Stimulated activated CD8-positive, alpha-beta memory T cell treated with anti-CD3 and anti-CD28 coated beads, Interleukin-12 subunit alpha, Interleukin-12 subunit beta, amount 100 ng/mL, for 24 hours (primary cell): ENCODE data around the gene RGS6.

Source experiments
- DNase-seq: peaks from one replicate; pipeline ENCODE4 v3.0.0-alpha.2; 2020; ENCODE audit errors: extremely low read depth

Gene RGS6

DNA sequence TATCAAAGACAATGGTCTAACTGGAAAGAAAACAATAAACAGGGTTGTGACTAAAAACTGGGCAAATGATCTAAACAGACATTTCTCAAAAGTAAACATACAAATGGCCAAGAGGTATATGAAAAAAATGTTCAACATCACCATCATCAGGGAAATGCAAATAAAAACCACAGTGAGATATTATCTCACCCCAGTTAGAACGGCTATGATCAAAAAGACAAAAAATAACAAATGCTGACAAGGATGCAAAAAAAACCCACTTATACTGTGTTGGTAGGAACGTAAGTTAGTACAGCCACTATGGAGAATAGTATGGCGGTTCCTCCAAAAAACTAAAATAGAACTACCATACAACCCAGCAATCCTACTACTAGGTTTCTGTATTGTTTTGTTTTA is 470.1 kb downstream of the RGS6 start:
- no peak for DNase-seq

GRCh38 chr14:72404106-72404774 is 472.0 kb downstream of the RGS6 start:
- no peak for DNase-seq

GRCh38 chr14:72404998-72405397 is 472.8 kb downstream of the RGS6 start:
- DNase-seq = no peak

DNA sequence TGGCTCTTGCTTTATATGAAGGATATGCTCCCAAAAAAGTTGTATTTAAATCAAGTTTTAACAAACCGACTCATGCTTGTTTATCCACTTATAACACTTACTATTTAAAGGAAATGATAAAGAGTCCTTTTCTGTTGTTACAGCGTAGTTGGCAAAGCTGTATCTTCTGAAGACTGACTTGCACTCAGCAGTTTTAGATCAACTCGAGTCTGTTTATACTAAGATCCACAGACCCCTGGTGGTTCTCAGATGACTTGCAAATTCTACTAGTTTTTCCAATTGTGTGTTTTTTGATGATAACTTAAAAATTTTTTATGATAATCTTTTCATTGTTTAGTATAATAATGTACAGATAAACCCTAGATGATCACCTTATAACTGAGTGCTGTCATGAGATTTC is 475.8 kb downstream of the RGS6 start:
- no peak for DNase-seq

GRCh38 chr14:72409047-72409446 is 476.8 kb downstream of the RGS6 start:
- DNase-seq = no peak

DNA sequence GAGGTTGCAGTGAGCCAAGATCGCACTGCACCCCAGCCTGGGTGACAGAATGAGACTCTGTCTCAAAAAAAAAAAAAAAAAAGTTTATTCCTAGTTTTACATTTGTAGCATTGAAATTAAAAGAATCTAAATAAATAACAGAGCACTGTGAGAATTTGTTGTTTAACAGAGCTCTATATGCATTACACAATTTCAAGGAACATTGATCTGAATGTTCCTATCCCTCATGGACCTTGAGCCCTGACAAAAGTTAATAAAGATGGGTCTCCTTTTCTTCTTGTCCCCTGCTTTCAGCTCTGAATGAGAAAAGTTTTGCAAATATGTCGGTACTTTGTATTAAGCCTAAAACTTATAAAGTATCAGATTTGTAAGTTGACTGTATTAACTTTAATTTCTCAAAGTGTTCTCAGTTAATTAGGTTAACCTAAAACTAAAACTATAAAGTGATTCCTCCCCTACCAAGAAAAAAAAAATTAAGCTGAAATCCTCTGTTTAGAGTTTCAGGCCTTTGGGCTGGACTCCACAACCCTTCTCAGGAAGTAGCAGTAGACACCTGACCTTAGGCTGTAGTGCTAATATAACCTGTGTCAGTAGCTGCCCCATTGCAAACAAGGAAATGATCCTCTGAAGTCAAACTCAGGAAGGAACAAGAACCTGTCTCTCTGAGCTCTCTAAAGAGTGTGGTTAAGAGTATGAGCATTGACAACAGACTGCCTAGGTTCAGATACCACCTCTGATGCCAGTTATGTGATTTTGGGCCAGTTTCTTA is 484.0 kb downstream of the RGS6 start:
- no peak for DNase-seq

GRCh38 chr14:72416892-72417291 is 484.7 kb downstream of the RGS6 start:
- no peak for DNase-seq

DNA sequence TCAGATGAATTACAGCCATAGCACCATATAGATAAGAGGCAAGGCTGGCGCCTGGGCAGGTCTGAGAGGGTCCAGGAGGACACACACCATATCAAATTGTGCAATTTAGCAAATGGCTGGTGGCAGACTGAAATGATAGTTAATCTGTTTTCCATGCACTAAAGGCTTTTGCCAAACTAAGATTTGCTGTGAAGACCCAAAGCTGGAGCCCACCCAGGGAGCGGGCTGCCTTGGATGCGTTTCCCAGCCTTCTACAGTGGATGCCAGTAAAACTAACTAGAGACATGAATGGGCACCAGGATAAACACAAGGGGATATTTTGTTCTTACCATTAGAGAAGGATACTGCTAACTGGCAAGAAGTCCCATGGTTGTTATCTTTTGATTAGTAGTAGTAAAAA is 486.6 kb downstream of the RGS6 start:
- no peak for DNase-seq

DNA sequence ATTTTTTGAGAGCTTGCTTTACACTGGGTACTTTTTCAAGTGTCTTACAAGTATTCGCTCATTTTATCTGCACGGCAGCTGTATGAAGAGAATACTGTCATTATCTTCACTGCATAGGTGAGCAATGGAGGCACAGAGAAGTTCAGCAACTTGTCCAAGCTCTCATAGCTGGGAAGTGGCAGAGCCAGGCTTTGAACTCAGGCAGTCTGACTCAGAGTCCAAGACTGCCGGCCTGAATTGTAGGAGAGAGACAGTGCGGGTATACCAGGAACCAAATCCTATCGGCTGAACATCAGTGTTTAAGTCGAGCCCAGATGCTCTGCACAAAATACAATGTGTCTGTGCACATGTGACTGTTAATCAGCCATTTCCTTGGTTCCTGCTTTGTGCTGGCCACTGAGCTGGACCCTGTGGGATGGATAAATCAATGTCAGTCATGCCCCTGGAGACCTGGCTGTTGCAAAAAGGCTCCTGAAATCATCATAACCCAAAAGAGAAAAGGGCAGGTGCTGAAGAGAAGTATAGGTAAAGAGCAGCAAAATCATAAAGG is 487.1 kb downstream of the RGS6 start:
- no peak for DNase-seq

DNA sequence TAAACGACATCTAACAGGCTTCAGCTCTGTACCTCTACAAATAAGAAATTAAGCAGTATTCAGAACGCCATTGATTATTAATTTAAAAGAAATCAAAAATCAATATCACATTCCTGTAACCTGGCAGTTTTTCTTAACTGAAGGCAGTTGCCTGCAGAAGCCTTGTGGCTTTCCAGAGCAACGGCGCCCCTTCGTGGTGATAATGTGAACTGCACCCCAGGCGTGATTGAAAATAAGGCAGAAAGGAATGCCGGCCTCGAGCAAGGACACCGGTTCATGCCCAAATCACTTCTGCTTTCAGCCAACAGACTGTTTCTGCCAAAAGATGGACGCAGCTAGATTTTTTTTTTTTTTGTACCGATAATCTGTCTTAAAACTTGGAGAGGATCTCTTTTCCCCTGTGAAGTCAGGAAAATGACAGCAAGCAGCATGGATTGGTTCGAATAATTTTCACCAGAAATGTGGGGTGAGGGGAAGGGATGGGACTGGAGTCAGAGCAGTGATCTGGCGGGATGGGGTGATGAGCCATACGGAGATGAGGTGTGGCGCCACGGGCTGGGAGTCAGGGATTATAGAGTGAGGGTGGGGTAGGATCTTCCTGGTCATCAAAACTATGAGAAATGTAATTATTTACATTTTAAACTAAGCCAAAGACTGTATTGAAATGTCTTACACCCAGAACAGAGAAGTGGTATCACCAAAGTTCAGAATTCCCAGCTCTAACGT is 488.7 kb downstream of the RGS6 start:
- peak; percentile 31 for DNase-seq

- DNase-seq = no peak
Observed at GRCh38 chr14:72423957-72424356, 491.7 kb downstream of the RGS6 start.

DNA sequence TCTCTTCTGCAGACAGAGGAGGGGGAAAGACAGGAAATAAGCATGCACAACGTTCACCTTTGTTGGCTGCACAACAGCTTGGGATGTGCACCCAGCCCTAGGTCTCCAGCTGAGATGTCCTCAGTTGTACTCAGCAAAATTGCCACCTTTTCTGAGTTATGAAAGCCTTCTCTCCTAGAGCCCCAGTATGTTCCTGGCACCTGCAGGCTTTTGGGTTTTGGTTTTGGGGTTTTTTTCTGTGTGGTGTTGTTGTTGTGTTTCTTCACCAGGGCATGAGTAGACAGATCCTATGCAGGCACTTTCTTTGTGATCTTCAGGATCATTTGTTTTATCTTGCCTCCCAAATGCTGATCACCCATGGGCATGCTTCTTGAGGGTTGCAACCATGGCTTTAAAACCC is 498.2 kb downstream of the RGS6 start:
- no peak for DNase-seq

GRCh38 chr14:72432748-72433147 is 500.5 kb downstream of the RGS6 start:
- DNase-seq = no peak

GRCh38 chr14:72433511-72433910 is 501.3 kb downstream of the RGS6 start:
- DNase-seq = no peak

GRCh38 chr14:72434856-72435255 is 502.6 kb downstream of the RGS6 start:
- DNase-seq = no peak

GRCh38 chr14:72439707-72440106 is 507.5 kb downstream of the RGS6 start:
- DNase-seq = no peak

DNA sequence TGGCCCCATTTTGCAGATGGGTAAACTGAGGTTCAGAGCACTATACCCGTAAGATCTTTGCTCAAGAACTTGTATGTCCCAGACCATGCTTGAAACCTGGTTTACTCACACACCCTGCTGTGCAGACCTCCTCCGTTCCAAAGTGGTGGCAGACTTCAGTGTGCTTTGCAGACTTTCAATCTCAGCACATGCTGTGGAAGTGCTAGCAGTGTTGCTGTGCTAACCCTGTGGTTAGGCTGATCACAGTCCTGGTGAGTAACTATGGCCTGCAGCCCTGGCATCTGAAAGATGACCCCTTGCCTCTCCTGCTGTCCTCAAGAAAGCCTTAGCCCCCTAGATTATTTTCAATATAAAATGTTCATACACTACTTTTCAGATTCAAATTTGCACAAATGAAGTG is 511.0 kb downstream of the RGS6 start:
- no peak for DNase-seq

GRCh38 chr14:72443991-72444441 is 511.8 kb downstream of the RGS6 start:
- peak; percentile 7 for DNase-seq

DNA sequence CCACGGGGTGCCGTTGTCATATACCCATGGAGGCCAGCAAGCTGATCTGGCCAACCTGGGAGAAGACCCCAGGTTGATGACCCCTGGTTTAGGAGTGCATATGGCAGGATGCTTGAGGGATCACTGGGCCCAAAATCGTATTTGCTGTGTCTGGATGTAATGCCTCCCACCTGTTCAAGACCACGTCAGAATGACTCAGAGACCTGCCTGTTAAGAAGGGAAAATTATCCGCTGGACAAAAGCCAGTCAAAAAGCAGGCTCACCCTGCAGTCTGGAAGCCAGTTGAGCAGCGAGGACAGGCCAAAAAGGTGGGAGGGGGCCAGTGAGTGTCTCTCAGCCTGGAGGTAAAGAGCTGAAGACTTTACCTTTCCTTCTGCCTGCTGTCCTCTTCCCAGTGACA is 512.5 kb downstream of the RGS6 start:
- DNase-seq = no peak

DNA sequence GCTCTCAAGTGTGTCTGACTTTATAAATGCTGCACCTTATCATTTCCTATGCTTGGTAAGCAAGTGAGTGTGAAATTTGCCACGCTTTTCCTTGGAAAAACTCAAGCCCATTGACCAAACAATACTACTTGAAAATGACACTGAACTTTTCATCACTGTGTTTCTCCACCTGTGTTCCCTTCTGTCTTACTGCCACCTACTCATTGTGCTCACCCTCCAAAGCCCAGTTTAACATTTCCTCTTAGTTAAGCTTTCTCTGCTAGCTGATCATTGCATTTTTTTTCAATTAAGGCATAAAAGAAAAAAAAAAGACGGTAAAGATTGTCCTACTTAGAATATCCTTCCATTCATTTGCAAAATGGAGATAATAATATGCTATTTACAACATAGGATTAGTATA is 516.0 kb downstream of the RGS6 start:
- DNase-seq = no peak

DNA sequence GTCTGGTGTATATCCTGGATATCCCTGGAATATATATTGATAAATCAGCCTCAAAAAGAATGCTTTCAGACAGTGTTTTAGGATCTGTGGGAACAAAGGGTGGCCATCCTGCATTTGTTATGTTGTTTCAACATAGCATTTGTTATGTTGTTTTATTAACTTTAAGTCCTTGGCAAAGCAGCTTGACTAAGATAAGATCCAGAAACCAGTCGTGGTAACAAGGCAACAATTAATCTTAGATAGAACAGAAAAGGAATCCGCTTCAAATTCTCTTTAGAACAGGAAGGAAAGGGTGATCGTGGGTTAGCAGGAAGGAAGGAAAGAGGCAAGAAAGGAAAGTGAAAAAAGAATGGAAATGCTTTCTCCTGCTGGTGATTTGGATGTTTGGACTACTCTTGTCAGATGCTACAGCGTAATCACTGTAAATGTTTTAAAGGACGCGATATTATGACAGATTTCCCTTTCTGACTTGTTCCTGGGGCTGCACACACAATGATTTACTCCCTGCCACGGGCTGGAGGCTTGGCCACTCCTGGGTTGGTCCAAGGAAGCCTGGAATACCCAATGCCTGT is 518.3 kb downstream of the RGS6 start:
- DNase-seq = no peak
